HG03066 (cell line): Measurements from ENCODE around the gene ACIN1.

Experiments used
- ATAC-seq: cut with Tn5 transposase; IDR thresholded peaks from one replicate; pipeline ENCODE4 v1.9.1; 2021; ENCODE audit warnings: low read depth; ENCODE audit not compliant: unreplicated experiment

Gene ACIN1

GRCh38 chr14:23047034-23047634 lies 47.8 kb downstream of the ACIN1 start:
- ATAC-seq, result no peak

DNA sequence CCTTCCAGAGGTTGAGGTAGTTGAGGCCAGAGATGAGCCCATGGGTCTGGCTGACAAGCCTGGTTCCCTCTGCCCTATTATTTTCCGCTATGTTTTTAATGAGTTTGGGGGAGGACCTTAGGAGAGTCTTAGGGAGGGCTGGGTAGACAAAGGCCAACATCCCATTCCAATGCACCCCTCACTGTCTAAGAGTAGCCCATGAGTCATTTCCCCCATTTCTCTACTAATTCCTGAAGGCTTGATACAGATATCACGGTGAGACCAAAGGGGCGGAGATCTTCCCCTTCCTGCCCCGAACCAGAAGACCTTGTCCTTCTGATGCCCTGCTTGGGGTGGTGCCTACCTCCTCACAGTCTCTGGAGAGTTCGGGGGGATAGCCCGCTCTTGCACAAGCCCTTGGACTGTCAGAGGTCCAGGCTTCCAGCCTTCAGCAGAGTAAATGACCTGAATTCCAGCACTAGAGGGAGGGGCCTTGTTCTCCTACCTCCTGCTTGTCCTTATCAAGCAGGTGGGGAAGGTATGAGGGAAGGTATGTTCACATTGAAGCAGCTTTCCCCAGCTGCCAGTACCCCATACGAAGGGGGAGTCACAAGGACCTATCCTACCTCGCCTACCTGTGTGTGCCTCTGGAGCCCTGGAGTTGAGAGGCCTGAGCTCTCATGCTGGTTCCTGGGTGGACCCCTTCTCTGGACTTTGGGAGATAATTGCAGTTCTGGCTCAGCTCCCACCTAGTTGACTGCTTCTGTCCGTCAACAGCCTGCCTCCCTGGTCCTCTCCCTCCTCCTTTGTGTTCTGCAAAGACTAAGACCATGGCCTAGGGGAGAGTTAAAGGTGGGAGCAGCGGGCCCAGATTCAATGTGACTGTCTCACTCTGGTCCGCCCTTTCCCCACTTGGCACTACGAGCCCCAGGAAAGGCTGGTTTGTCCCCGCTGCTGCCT lies 49.2 kb downstream of the ACIN1 start:
- ATAC-seq, result no peak

DNA sequence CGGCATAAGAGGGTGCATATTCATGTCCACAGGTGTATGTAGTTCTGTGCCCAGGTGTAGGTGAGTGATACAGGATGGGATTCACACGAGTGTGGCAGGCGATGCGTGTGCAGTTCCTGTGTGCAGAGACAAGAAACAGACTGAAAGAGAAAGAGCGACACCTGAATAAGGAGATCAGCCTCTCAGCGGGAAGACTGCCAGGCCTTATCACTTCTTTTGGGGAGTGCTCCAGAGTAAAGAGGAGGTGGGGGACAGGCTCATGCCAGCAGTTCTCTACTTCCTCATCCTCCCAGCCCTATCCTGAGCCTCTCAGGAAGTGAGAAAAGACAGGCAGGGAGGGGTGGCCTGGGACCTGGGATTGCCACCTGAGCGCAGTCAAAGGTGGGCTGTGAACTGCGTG lies 50.1 kb downstream of the ACIN1 start:
- ATAC-seq, result no peak

DNA sequence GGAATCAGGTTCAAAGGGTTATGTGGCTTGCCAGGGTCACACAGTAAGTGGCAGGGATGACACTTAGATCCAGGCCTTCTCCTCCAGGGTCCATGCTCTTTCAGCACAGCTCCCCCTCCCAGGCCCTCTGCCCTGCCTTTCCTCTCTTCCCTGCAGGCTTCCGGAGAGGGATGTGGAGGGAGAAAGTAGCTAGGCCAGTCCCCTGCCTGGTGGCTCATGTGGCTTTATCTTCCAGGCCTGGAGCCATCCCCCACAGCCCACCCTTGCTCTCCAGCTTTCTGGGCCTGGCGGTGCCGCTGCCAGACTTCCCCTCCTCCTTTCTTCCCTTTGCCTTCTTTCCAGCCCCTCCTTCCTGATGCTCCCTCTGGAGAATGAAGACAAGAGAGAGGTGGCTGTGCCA lies 51.2 kb downstream of the ACIN1 start:
- no peak for ATAC-seq

DNA sequence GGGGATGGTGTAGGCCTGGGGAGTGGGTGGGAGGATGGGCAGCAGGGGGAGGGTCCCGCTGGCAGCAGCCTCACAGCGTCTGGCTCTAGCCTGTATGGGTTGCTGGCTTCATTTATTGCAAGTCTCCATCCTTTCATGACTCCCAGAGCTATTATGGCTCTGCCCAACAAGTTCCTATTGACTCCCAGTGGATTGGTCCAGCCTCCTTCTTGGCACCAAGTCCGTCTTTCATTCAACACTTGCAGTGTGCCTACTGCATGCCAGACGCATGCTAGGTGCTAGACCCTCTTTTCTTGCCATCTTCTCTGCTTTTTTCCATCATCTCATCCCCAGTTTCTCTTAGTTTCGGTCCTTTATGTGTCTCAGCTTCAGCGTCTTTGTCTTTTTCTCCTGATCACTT lies 51.8 kb downstream of the ACIN1 start:
- no peak for ATAC-seq

DNA sequence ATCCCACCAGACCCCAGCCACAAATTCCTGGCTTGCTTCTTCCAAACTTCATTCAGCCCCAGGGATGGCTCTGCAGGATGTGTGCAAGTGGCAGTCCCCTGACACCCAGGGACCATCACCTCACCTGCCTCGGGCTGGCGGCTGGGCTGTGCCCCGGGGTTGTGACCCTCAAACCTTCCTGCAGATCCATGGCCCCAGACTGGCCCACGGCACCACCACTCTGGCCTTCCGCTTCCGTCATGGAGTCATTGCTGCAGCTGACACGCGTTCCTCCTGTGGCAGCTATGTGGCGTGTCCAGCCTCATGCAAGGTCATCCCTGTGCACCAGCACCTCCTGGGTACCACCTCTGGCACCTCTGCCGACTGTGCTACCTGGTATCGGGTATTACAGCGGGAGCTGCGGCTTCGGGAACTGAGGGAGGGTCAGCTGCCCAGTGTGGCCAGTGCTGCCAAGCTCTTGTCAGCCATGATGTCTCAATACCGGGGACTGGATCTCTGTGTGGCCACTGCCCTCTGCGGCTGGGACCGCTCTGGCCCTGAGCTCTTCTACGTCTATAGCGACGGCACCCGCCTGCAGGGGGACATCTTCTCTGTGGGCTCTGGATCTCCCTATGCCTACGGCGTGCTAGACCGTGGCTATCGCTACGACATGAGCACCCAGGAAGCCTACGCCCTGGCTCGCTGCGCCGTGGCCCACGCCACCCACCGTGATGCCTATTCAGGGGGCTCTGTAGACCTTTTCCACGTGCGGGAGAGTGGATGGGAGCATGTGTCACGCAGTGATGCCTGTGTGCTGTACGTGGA lies 52.6 kb downstream of the ACIN1 start, which contains the start of gene PSMB11:
TSS of gene PSMB11 (plus strand) at position 51 of the 804 bp plus-strand sequence. CDS start at position 65, 14 bp downstream.
- no peak for ATAC-seq

DNA sequence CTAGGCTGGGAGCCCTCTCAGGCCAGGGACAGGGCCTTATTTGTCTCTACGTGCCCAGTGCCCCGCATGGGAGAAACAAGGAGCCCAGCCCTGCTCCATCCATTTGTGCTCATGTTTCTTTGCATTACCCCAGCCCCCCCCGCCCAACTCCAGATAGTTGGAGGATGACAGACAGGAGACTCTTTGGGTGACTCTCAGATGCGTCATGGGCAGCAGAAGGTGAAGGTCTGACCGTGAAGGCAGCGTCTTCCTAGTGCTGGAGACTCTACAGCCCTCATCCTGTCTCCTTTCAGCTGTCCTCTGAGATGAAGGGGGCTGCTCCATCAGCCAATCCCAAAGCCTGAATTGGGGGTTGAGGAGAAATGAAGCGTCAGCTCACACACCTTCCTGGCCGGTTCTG lies 53.2 kb downstream of the ACIN1 start:
- no peak for ATAC-seq

DNA sequence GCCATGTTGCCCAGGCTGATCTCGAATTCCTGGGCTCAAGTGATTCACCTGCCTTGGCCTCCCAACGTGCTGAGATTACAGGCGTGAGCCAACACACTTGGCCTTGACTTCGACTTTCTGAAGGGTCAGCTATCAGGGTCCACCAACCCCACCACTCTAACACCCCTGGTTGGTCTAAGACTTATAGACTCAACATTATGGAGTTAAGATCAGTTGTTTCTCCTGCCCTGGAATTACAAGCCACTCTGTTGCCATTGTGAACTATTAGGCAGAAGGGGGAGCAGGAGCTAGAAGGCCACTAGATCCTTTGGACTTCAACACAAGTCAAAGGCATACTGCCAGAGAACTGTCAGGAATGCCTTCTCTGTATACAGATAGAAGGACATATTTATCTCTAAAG lies 54.8 kb downstream of the ACIN1 start:
- no peak for ATAC-seq

DNA sequence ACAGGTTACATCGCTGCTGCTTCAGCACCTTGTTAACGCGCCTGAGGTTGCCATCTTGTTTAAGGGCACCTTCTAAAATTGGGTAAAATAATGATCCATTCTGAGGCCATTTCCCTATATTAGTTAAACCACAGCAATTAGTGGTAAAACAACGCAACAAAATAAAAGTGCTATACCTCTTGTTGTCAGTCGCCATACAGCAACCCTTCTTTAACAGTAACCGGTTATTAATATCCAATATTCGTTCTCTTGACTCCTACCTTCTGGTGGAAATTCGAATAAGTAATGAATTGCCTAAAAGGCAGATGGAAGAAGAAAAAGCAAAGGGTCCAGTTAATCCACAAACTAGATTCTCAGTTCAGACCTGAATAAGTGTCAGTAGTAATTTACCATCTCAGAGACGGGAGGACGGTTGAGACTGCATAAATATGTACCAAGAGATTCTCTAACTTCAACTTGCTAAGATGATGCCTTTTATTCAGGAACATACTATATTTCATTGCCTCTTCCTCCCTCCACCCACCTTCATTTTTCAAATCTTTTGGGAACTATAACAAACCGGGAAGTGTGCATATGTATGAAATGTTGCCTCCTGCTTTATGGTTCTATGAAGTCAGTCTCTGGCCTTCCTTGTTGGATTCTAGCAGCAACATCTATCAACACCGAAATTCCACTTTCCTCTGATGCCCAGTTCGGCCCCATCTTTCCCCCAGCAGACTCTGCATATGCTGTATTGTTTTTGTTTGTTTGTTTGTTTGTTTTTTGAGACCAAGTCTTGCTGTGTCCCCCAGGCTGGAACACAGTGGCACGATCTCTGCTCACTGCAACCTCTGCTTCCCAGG lies 59.4 kb downstream of the ACIN1 start:
- ATAC-seq, result no peak

GRCh38 chr14:23034498-23035302 lies 60.2 kb downstream of the ACIN1 start, which contains the start of gene PSMB5:
PSMB5 (minus strand) TSS chr14:23034900; CDS start chr14:23034881, 19 bp downstream.
- peak; percentile 90 for ATAC-seq

- ATAC-seq, result no peak
Measured at GRCh38 chr14:23033801-23034497, 61.0 kb downstream of the ACIN1 start.

DNA sequence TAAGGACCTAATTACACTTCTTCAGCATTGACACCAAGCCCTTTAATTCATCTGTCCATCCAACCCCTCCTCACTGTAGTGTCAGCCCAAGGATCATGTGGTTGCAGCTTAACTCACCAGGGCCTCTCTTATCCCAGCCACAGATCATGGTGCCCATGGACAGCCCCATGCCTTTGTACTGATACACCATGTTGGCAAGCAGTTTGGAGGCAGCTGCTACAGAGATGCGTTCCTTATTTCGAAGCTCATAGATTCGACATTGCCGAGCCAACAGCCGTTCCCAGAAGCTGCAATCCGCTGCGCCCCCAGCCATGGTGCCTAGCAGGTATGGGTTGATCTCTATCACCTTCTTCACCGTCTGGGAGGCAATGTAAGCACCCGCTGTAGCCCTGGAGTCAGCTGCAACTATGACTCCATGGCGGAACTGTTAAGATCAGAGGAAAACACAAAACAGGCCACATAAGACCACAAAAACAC lies 61.6 kb downstream of the ACIN1 start:
- no peak for ATAC-seq

- no peak for ATAC-seq
Measured at GRCh38 chr14:23030936-23031335, 64.0 kb downstream of the ACIN1 start.

GRCh38 chr14:23028799-23029198 lies 66.1 kb downstream of the ACIN1 start:
- ATAC-seq, result no peak

- no peak for ATAC-seq
Measured at GRCh38 chr14:23025151-23025814, 69.7 kb downstream of the ACIN1 start.

- no peak for ATAC-seq
Measured at GRCh38 chr14:23024612-23025075, 70.3 kb downstream of the ACIN1 start.

- no peak for ATAC-seq
Measured at GRCh38 chr14:23023795-23024152, 71.2 kb downstream of the ACIN1 start.
